ENCODE results near the gene TNNT2. TPM values are rescaled to one million over a fixed set of nuclear protein-coding genes. Genes with fewer than 3 reads are reported as not detected.

TNNT2 gene
- total RNA-seq, 2 experiments from 2014 or later, result not detected

- H3K4me3 Mint-ChIP-seq, result no peak overlapping the region
- intact Hi-C loops (cut with DNase I, micrococcal nuclease), result no loop called here
- H3K27ac Mint-ChIP-seq, result no peak overlapping the region
- H3K27me3 Mint-ChIP-seq, result no peaks in the 10 kb centered on the region
- no peak for ATAC-seq
- DNase-seq, result no peak
- CTCF ChIA-PET, result interaction anchor here (1.1 kb wide), 1 partner anchor 19 kb away, joined by 3 read pairs; no protein-coding TSS in a partner anchor
- POLR2A ChIA-PET, result no interaction called here
- no peaks in the 10 kb centered on the region for H3K36me3 Mint-ChIP-seq (ENCODE audit: low read depth)
- H3K4me1 Mint-ChIP-seq, result no peaks in the 10 kb centered on the region
- no peaks in the 10 kb centered on the region for H3K9me3 Mint-ChIP-seq (ENCODE audit: low read depth)
These were observed 47.7 kb downstream of the TNNT2 start for GRCh38 chr1:201329801-201330200.

- Mint-ChIP-seq H3K27ac (no peak overlapping the region), H3K4me3 (no peak overlapping the region), H3K36me3 (ENCODE audit: low read depth) (no peaks in the 10 kb centered on the region), H3K4me1 (no peaks in the 10 kb centered on the region), H3K27me3 (no peaks in the 10 kb centered on the region), H3K9me3 (ENCODE audit: low read depth) (no peaks in the 10 kb centered on the region)
- intact Hi-C loops (cut with DNase I, micrococcal nuclease), result no loop called here
- no peak for DNase-seq
- no peak for ATAC-seq
- POLR2A ChIA-PET, result no interaction called here
- CTCF ChIA-PET, result interaction anchor here (0.6 kb wide), 1 partner anchor 8 kb away, joined by 4 read pairs; no protein-coding TSS in a partner anchor
These were observed 48.2 kb downstream of the TNNT2 start for GRCh38 chr1:201329286-201329685.

- no peak overlapping the region for H3K27ac Mint-ChIP-seq
- ATAC-seq (no peak), DNase-seq (no peak)
- H3K36me3 Mint-ChIP-seq (ENCODE audit: low read depth), result no peaks in the 10 kb centered on the region
- ChIA-PET POLR2A (no interaction called here), CTCF (interaction anchor here (0.6 to 0.9 kb wide), 2 partner anchors 9 to 17 kb away, joined by 3 to 4 read pairs; no protein-coding TSS in a partner anchor)
- H3K4me1 Mint-ChIP-seq, result no peaks in the 10 kb centered on the region
- no peaks in the 10 kb centered on the region for H3K27me3 Mint-ChIP-seq
- H3K9me3 Mint-ChIP-seq (ENCODE audit: low read depth), result no peaks in the 10 kb centered on the region
- H3K4me3 Mint-ChIP-seq, result no peak overlapping the region
- intact Hi-C loops (cut with DNase I, micrococcal nuclease), result no loop called here
These were observed 48.9 kb downstream of the TNNT2 start for GRCh38 chr1:201328576-201328975.

GRCh38 chr1:201327687-201328240, 49.7 kb downstream of the TNNT2 start:
- ChIA-PET POLR2A (interaction anchor here (0.6 kb wide), 1 partner anchor 28 kb away, joined by 6 read pairs; no protein-coding TSS in a partner anchor), CTCF (interaction anchor here (0.9 kb wide), 1 partner anchor 18 kb away, joined by 3 read pairs; no protein-coding TSS in a partner anchor)
- ATAC-seq (no peak), DNase-seq (no peak)
- Mint-ChIP-seq H3K36me3 (ENCODE audit: low read depth) (no peaks in the 10 kb centered on the region), H3K9me3 (ENCODE audit: low read depth) (no peaks in the 10 kb centered on the region), H3K4me1 (no peaks in the 10 kb centered on the region), H3K4me3 (no peak overlapping the region), H3K27ac (no peak overlapping the region), H3K27me3 (no peaks in the 10 kb centered on the region)
- intact Hi-C loops (cut with DNase I, micrococcal nuclease), result no loop called here

GRCh38 chr1:201326710-201327109, 50.8 kb downstream of the TNNT2 start:
- H3K27me3 Mint-ChIP-seq, result no peaks in the 10 kb centered on the region
- no peak overlapping the region for H3K27ac Mint-ChIP-seq
- no peaks in the 10 kb centered on the region for H3K9me3 Mint-ChIP-seq (ENCODE audit: low read depth)
- no peak overlapping the region for H3K4me3 Mint-ChIP-seq
- ChIA-PET POLR2A (interaction anchor here (0.6 kb wide), 1 partner anchor 29 kb away, joined by 6 read pairs; no protein-coding TSS in a partner anchor), CTCF (interaction anchor here (1.0 kb wide), 1 partner anchor 10 kb away, joined by 3 read pairs; no protein-coding TSS in a partner anchor)
- H3K4me1 Mint-ChIP-seq, result no peaks in the 10 kb centered on the region
- DNase-seq (no peak), ATAC-seq (no peak)
- no peaks in the 10 kb centered on the region for H3K36me3 Mint-ChIP-seq (ENCODE audit: low read depth)
- intact Hi-C loops (cut with DNase I, micrococcal nuclease), result no loop called here

GRCh38 chr1:201325678-201326060, 51.8 kb downstream of the TNNT2 start:
- Mint-ChIP-seq H3K27ac (no peak overlapping the region), H3K4me3 (no peak overlapping the region), H3K4me1 (no peaks in the 10 kb centered on the region), H3K9me3 (ENCODE audit: low read depth) (no peaks in the 10 kb centered on the region), H3K27me3 (no peaks in the 10 kb centered on the region), H3K36me3 (ENCODE audit: low read depth) (no peaks in the 10 kb centered on the region)
- no peak for DNase-seq
- intact Hi-C loops (cut with DNase I, micrococcal nuclease), result no loop called here
- CTCF ChIA-PET, result interaction anchor here (0.6 to 0.7 kb wide), 2 partner anchors 24 to 207 kb away, joined by 3 to 4 read pairs; no protein-coding TSS in a partner anchor
- POLR2A ChIA-PET, result no interaction called here
- ATAC-seq, result no peak

- intact Hi-C loops (cut with DNase I, micrococcal nuclease), result no loop called here
- DNase-seq, result no peak
- CTCF ChIA-PET, result no interaction called here
These were observed 52.4 kb downstream of the TNNT2 start for GRCh38 chr1:201324821-201325677.

GRCh38 chr1:201324306-201324705, 53.2 kb downstream of the TNNT2 start:
- Mint-ChIP-seq H3K9me3 (ENCODE audit: low read depth) (no peaks in the 10 kb centered on the region), H3K4me1 (no peaks in the 10 kb centered on the region), H3K27ac (no peak overlapping the region), H3K27me3 (no peaks in the 10 kb centered on the region), H3K4me3 (no peak overlapping the region), H3K36me3 (ENCODE audit: low read depth) (no peaks in the 10 kb centered on the region)
- POLR2A ChIA-PET, result no interaction called here
- DNase-seq (no peak), ATAC-seq (no peak)
- intact Hi-C loops (cut with DNase I, micrococcal nuclease), result no loop called here
- CTCF ChIA-PET, result no interaction called here

More at GRCh38 chr1:201324821-201325677, 52.4 kb downstream of the TNNT2 start:
- Mint-ChIP-seq H3K27me3 (no peaks in the 10 kb centered on the region), H3K27ac (no peak overlapping the region), H3K9me3 (ENCODE audit: low read depth) (no peaks in the 10 kb centered on the region), H3K4me1 (no peaks in the 10 kb centered on the region), H3K4me3 (no peak overlapping the region), H3K36me3 (ENCODE audit: low read depth) (no peaks in the 10 kb centered on the region)
- POLR2A ChIA-PET, result no interaction called here
- ATAC-seq, result no peak

- no peak for ATAC-seq
- Mint-ChIP-seq H3K27me3 (no peaks in the 10 kb centered on the region), H3K27ac (no peak overlapping the region), H3K4me1 (no peaks in the 10 kb centered on the region), H3K4me3 (no peak overlapping the region), H3K36me3 (ENCODE audit: low read depth) (no peaks in the 10 kb centered on the region), H3K9me3 (ENCODE audit: low read depth) (no peaks in the 10 kb centered on the region)
- CTCF ChIA-PET, result no interaction called here
- POLR2A ChIA-PET, result no interaction called here
- intact Hi-C loops (cut with DNase I, micrococcal nuclease), result no loop called here
- no peak for DNase-seq
These were observed 54.6 kb downstream of the TNNT2 start for GRCh38 chr1:201322653-201323510.

- Mint-ChIP-seq H3K27ac (no peak overlapping the region), H3K4me1 (no peaks in the 10 kb centered on the region), H3K4me3 (no peak overlapping the region), H3K9me3 (ENCODE audit: low read depth) (no peaks in the 10 kb centered on the region), H3K36me3 (ENCODE audit: low read depth) (no peaks in the 10 kb centered on the region), H3K27me3 (no peaks in the 10 kb centered on the region)
- ChIA-PET POLR2A (no interaction called here), CTCF (interaction anchor here (0.7 kb wide), 1 partner anchor 959 kb away, joined by 3 read pairs; no protein-coding TSS in a partner anchor)
- ATAC-seq (no peak), DNase-seq (no peak)
- intact Hi-C loops (cut with DNase I, micrococcal nuclease), result no loop called here
These were observed 55.6 kb downstream of the TNNT2 start for GRCh38 chr1:201321826-201322390.

- H3K27me3 Mint-ChIP-seq, result peaks cover 3% of the 10 kb centered on the region
These were observed 57.2 kb downstream of the TNNT2 start for GRCh38 chr1:201320168-201320788.

More at GRCh38 chr1:201320168-201320788, 57.2 kb downstream of the TNNT2 start:
- no peak overlapping the region for H3K27ac Mint-ChIP-seq
- H3K4me3 Mint-ChIP-seq, result no peak overlapping the region
- no peaks in the 10 kb centered on the region for H3K36me3 Mint-ChIP-seq (ENCODE audit: low read depth)
- no peak for DNase-seq
- H3K4me1 Mint-ChIP-seq, result no peaks in the 10 kb centered on the region
- ChIA-PET POLR2A (no interaction called here), CTCF (interaction anchor here (0.6 kb wide), 1 partner anchor 30 kb away, joined by 3 read pairs; no protein-coding TSS in a partner anchor)
- no peak for ATAC-seq
- intact Hi-C loops (cut with DNase I, micrococcal nuclease), result no loop called here
- H3K9me3 Mint-ChIP-seq (ENCODE audit: low read depth), result no peaks in the 10 kb centered on the region
